HT1080 (cell line): ENCODE results near the gene MYOT. TPM values are rescaled to one million over a fixed set of nuclear protein-coding genes. Genes with fewer than 3 reads are reported as not detected.

Source experiments
- DNase-seq: peaks from one replicate; pipeline ENCODE4 v3.0.0-alpha.2; 2015; ENCODE audit warnings: low read depth
- total RNA-seq: library from RNA; depleted of rRNA; stranded (reverse); fragments of >200 nt; shearing (Covaris generic); gene quantifications from 2 replicates; pipeline ENCODE4 v1.2.3, GENCODE V29; 2014; rRNA removed

The MYOT gene
- total RNA-seq, 1 experiment from 2014 or later = not detected

DNA sequence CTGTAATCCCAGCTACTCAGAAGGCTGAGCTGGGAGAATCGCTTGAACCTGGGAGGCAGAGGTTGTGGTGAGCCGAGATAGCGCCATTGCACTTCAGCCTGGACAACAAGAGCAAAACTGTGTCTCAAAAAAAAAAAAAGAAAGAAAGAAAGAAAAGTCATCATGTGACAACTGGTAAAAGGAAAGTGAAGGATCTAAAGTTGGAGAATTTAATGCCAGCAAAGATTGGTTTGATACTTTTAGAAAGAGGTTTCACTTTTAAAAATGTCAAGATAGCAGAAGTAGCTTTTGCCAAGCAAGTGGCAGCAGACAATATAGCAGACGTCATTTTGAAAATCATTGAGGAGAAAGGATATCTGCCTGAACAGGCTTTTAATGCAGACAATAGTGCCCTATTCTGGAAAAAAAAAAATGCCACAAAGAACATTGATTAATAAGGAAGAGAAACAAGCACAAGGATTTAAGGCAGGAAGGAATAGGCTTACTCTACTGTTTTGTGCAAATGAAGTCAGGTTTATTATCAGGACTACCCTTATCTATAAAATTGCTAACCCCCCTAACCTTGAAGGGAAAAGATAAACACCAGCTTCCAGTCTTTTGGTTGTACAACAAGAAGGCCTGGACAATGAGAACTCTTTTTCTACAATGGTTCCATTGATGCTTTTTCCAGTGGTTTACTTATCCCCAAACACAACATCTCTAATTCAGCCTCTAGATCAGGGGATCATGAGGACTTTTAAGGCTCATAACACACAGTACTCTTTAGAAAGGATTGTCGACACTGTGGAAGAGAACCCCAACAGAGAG, 33.6 kb downstream of the MYOT start:
- peak; percentile 20 for DNase-seq

DNA sequence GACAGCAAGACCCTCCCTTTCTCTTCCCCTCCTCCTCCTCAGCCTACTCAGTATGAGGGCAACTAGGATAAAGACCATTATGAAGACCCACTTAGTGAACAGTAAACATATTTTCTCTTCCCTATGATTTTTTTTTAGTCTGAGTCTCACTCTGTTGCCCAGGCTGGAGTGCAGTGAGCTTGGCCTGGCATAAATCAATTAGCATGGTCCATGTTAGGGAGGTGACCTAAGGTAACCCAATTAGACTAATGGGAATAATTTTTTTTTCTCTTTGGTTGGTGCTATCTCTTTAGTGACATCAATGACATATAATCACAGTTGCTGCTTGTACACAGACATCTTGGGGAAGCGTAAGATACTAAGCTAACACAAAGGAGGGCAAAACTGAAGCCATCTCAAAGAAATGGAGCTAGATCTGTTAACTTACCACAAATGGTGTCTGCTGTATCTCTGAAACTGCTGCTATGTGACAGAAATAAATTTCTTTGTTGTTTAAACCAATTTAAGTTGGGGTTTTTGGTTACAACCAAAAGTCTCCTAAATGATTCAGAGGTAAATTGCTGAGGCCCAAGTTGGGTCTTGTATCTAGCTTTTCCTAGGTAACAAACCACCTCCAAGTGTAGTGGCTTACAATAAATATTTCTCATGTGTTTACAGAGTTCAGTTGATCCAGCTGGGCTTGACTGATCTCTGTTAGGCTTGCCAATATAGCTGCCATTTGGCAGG, 34.9 kb downstream of the MYOT start:
- DNase-seq = no peak

DNA sequence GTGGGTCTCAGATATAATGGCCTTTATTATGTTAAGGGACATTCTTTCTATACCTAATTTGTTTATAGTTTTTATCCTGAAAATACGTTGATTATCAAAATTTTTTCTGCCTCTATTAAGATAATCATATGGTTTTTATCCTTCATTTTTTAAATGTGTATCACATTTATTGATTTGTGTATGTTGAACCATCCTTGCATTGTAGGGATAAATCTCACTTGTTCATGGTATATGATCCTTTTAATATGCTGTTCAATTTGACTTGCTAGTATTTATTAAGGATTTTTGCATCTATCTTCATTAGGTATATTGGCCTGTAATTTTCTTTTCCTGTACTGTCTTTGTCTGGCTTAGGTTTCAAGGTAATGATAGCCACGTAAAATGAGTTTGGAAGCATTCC, 47.1 kb downstream of the MYOT start:
- no peak for DNase-seq

DNA sequence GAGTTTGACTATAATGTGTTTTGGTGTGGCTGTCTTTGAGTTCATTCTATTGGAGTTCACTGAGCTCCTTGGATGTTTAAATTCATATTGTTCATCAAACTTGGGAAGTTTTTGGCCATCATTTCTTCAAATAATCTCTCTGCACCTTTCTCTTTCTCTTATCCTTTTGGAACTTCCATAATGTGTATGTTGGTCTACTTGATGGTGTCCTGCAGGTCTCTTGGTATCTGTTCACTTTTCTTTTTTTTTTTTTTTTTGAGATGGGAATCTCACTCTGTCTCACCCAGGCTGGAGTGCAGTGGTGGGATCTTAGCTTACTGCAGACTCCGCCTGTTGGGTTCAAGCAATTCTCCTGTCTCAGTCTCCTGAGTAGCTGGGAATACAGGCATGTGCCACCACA, 49.3 kb downstream of the MYOT start:
- DNase-seq = no peak

DNA sequence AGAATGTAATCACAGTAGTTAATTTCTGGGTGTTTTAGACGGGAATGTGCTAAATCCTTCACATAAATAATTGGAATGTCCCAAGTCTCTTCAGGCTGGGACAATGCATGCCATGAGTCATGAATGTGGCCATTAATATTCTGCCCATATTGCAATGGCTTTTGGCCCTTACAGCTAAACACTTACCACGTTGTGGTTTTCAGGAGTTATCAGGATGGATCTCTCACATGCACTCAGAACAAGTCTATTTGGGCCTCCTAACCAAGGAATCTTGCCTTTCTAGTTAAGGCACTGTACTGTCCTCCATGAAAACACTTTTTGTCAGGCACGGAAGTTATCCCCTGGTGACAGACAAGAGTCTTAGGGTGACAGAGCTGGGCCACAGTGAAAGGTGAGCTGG, 54.3 kb downstream of the MYOT start:
- DNase-seq = peak; percentile 4

DNA sequence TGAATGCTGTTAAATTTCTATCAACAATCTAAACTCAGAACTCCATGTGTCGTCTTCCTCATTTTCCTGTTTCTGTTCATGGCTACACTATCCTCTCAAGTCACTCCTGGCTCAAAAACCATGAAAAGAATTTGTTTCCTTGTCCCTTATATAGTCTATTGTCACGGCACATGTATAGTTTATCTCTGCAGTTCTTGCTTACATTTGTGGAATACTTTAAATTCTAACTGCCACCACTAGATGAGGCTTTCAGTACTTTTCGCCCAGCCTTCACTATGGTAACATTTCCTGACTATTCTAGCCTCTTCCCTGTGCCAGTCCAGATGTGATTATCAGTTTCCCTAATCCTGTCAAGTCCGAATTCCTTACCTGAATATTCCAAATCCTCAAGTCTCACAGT, 56.2 kb downstream of the MYOT start:
- no peak for DNase-seq

DNA sequence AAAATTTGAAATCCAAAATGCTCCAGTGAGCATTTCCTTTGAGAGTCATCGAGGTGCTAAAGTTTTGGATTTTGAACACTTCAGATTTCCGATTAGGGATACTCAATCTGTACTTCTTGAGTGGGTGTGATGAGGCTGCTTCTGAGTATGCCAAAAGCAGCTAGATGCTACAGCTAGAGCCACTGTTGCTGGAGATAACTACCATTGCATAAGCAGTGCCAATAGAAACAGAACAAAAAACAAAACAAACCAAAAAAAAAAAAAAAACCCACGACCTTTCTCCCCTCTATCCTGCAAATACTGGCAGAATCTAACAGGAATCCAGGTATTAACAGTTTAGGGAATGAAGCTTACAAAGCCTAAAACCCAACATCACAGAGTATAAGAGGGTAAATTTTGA, 65.1 kb downstream of the MYOT start:
- DNase-seq = no peak

DNA sequence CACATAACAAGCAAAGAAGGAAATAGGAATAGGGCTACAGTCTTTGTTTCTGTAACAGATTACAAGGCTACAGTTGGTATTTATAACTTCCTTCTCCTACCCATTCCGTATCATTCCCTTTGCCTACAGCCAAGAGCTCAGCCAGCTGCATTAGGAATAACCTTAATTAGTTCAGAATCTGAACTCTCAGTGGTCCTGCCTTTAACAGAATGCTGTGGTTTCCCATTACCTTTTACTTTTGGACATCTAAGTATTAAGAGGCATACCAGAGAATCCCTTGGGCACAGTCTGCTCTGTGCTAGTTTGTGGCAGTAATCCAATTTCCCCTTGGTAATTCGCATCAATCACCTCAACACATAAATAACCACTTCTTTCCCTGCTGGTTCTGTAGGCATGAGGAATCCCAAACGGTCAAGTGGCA, 65.8 kb downstream of the MYOT start:
- no peak for DNase-seq

DNA sequence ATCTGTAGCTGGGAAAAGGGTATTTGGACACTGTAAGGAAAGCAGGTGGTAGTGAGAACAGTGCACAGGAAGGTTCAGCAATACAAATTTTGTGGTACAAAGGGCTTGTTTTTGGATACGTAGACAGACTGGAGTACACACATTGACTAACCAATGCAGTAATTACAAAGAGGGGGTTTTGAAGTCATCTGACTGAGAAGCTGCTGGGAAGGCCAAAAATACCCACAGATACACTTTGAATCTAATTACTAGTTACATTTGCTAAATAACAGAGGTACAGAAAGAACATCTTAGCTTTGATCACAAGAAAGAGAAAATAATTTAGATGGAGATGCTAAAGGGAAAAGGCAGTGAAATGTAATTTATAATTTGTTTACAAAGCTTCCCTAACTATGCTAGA, 67.5 kb downstream of the MYOT start:
- no peak for DNase-seq

DNA sequence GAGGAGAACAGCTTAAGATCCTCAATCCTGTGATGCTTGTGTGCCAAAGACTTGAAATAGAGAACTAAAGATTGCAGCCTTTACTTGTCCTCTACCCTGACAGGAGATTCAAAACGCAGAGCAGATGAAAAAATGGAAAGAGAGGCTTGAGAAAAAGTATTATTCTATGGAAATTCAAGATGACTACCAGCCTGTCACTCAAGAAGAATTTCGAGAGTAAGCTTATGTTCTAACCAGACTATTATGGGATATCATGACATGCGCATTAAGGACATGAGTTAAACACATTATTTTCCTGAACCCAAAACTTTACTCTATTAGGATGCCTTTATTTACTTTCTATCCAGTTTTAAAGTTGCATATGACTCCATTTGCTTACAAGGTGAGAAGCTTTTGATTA, 68.0 kb downstream of the MYOT start:
- DNase-seq = no peak

Other genes starting within 250 kb of the MYOT start
- 0.42 and 0.47 TPM in 2 replicates for gene KLHL3, start 131.8 kb upstream of the MYOT start, total RNA-seq
- 12.2 and 21.3 TPM in 2 replicates for gene HNRNPA0, start 113.5 kb upstream of the MYOT start, total RNA-seq
- not detected in 2 replicates for gene PKD2L2, start 21.6 kb downstream of the MYOT start, total RNA-seq
- gene FAM13B, start 165.2 kb downstream of the MYOT start, total RNA-seq = 6.1 and 10.4 TPM in 2 replicates
- gene WNT8A, start 216.2 kb downstream of the MYOT start, total RNA-seq = not detected in 2 replicates